GM23338 (cell line): ENCODE measurements around the gene EHD1. TPM values are rescaled to one million over a fixed set of nuclear protein-coding genes. Genes with fewer than 3 reads are reported as not detected.

Experiments
- ATAC-seq: fragments of 200-7000 bp; cut with Tn5 transposase; 3 replicates; pipeline ENCODE4 v1.9.1; 2020
- DNase-seq: peaks from one replicate; pipeline ENCODE4 v3.0.0-alpha.2; 2015; ENCODE audit warnings: low spot score
- H2AFZ ChIP-seq: fragments of 200-600 bp; sonication (generic); 2 replicates; pipeline ENCODE4 v1.8.0; 2016; ENCODE audit warnings: antibody characterized with exemption, mild to moderate bottlenecking, moderate library complexity
- H3F3A ChIP-seq: fragments of 200-600 bp; sonication (generic); replicated peaks from 2 replicates; pipeline ENCODE4 v1.8.0; 2017; ENCODE audit warnings: antibody characterized with exemption, mixed run types, low read depth
- H3K27ac ChIP-seq: fragments of 200-600 bp; sonication (generic); 2 replicates; pipeline ENCODE4 v1.6.1; 2016; ENCODE audit warnings: low read depth
- H3K27me3 ChIP-seq: fragments of 200-600 bp; sonication (generic); 2 replicates; pipeline ENCODE4 v1.8.0; 2016; ENCODE audit warnings: mild to moderate bottlenecking, mixed run types, moderate library complexity; ENCODE audit not compliant: insufficient read depth
- H3K36me3 ChIP-seq: fragments of 200-600 bp; sonication (generic); 2 replicates; pipeline ENCODE4 v1.8.0; 2016; ENCODE audit warnings: mild to moderate bottlenecking; ENCODE audit not compliant: insufficient read depth
- H3K4me1 ChIP-seq: fragments of 200-600 bp; sonication (generic); 2 replicates; pipeline ENCODE4 v1.8.0; 2016; ENCODE audit warnings: mild to moderate bottlenecking, moderate library complexity; ENCODE audit not compliant: insufficient read depth
- H3K4me2 ChIP-seq: fragments of 200-600 bp; sonication (generic); 2 replicates; pipeline ENCODE4 v1.7.1; 2017; ENCODE audit warnings: mixed run types
- H3K4me3 ChIP-seq: fragments of 200-600 bp; sonication (generic); 2 replicates; pipeline ENCODE4 v1.6.1; 2016; ENCODE audit warnings: mixed run types
- H3K79me2 ChIP-seq: fragments of 200-600 bp; sonication (generic); replicated peaks from 2 replicates; pipeline ENCODE4 v1.8.0; 2017; ENCODE audit warnings: mild to moderate bottlenecking; ENCODE audit not compliant: insufficient read depth
- H3K9me2 ChIP-seq: fragments of 200-600 bp; sonication (generic); 2 replicates; pipeline ENCODE4 v1.8.0; 2017; ENCODE audit not compliant: insufficient read depth
- H4K20me1 ChIP-seq: fragments of 200-600 bp; sonication (generic); replicated peaks from 2 replicates; pipeline ENCODE4 v1.8.0; 2017; ENCODE audit warnings: mild to moderate bottlenecking; ENCODE audit not compliant: insufficient read depth
- H3K27ac Mint-ChIP-seq: 2 replicates; pipeline ENCODE4 v1.8.0; 2020; ENCODE audit warnings: inconsistent platforms, mild to moderate bottlenecking, moderate library complexity, mixed read lengths
- H3K27me3 Mint-ChIP-seq: 3 replicates; pipeline ENCODE4 v1.8.0; 2022; ENCODE audit warnings: low read depth, mild to moderate bottlenecking, moderate library complexity, mixed read lengths, inconsistent platforms; ENCODE audit not compliant: insufficient read depth, poor library complexity
- H3K36me3 Mint-ChIP-seq: 3 replicates; pipeline ENCODE4 v1.8.0; 2021; ENCODE audit warnings: low read depth, mild to moderate bottlenecking, inconsistent platforms, moderate library complexity, mixed read lengths
- H3K4me1 Mint-ChIP-seq: 3 replicates; pipeline ENCODE4 v1.8.0; 2020; ENCODE audit warnings: mild to moderate bottlenecking, inconsistent platforms, mixed read lengths
- H3K4me3 Mint-ChIP-seq: 3 replicates; pipeline ENCODE4 v1.8.0; 2021; ENCODE audit warnings: moderate library complexity, mild to moderate bottlenecking, inconsistent platforms, mixed read lengths
- H3K9me3 Mint-ChIP-seq: 3 replicates; pipeline ENCODE4 v1.8.0; 2020; ENCODE audit warnings: moderate library complexity, mild to moderate bottlenecking, inconsistent platforms, mixed read lengths
- CREB1 ChIP-seq: fragments of 250-450 bp; sonication (Bioruptor Pico); IDR thresholded peaks from 2 replicates; pipeline ENCODE4 v1.5.0; 2020; ENCODE audit warnings: low read depth, mild to moderate bottlenecking, moderate library complexity
- EZH2 ChIP-seq: fragments of 200-600 bp; sonication (generic); IDR thresholded peaks from one replicate; pipeline ENCODE4 v1.8.0; 2017; ENCODE audit warnings: antibody characterized with exemption, mild to moderate bottlenecking, low read depth; ENCODE audit not compliant: unreplicated experiment
- EZH2phosphoT487 ChIP-seq: fragments of 200-600 bp; sonication (generic); IDR thresholded peaks from one replicate; pipeline ENCODE4 v1.8.1; 2018; ENCODE audit warnings: antibody characterized with exemption; ENCODE audit not compliant: unreplicated experiment
- JUNB ChIP-seq: IDR thresholded peaks from one replicate; pipeline ENCODE4 v1.6.1; 2016; ENCODE audit warnings: antibody characterized with exemption; ENCODE audit not compliant: unreplicated experiment
- NANOG ChIP-seq: IDR thresholded peaks from 2 replicates; pipeline ENCODE4 v1.6.1; 2016; ENCODE audit warnings: antibody characterized with exemption, borderline replicate concordance
- POLR2AphosphoS5 ChIP-seq: IDR thresholded peaks from 2 replicates; pipeline ENCODE4 v1.6.1; 2016; ENCODE audit warnings: antibody characterized with exemption, low read depth
- REST ChIP-seq: IDR thresholded peaks from one replicate; pipeline ENCODE4 v1.6.1; 2018; ENCODE audit warnings: antibody characterized with exemption; ENCODE audit not compliant: unreplicated experiment
- STAT1 ChIP-seq: IDR thresholded peaks from one replicate; pipeline ENCODE4 v1.6.1; 2016; ENCODE audit warnings: antibody characterized with exemption; ENCODE audit not compliant: unreplicated experiment
- ZNF331 ChIP-seq: fragments of 250-450 bp; sonication (Bioruptor Pico); IDR thresholded peaks from 2 replicates; pipeline ENCODE4 v1.5.0; 2020; ENCODE audit warnings: low read depth, mild to moderate bottlenecking, moderate library complexity
- ZNF462 ChIP-seq: fragments of 250-450 bp; sonication (Bioruptor Pico); IDR thresholded peaks from 2 replicates; pipeline ENCODE4 v1.5.0; 2020; ENCODE audit warnings: mild to moderate bottlenecking, moderate library complexity
- polyA plus RNA-seq: library from polyadenylated mRNA; unstranded; fragments of >200 nt; fragmentation: Nextera tagmentation; extraction: Ambion mirVana; gene quantifications from 2 replicates; pipeline ENCODE4 v1.2.1, GENCODE V29; 2016
- total RNA-seq: library from RNA; depleted of rRNA; stranded (reverse); fragments of >200 nt; shearing (Covaris generic); gene quantifications from 2 replicates; pipeline ENCODE4 v1.2.3, GENCODE V29; 2014
- TF ChIP-seq, protein P1 (sequence below), 2 experiments: fragments of 200-600 bp in 1 of 2; sonication (generic) in 1 of 2; conservative IDR thresholded peaks; 2 replicates each; pipeline versions ENCODE4 v1.5.1 to v1.6.1; 2016 to 2017; ENCODE audit warnings: antibody characterized with exemption in 2 of 2, low read depth in 2 of 2, mild to moderate bottlenecking in 2 of 2, moderate library complexity in 1 of 2

EHD1 gene
- total and polyA plus RNA-seq, 2 experiments from 2014 or later, result 16.7 to 69.7 TPM

DNA sequence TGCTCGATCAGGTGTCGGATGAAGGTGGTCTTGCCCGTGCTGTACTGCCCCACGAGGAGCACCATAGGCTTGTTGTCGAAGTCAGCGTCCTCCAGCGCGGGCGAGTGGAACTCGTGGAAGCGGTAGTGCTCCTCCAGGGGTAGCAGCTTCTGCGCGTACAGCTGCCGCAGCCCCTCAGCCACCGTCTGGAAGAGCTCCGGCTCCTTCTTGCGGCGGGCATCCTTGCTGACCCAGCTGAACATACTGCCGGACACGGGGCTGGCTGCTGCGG is 263 bp downstream of the EHD1 start (continued):
- no peak for TF ChIP-seq REST

DNA sequence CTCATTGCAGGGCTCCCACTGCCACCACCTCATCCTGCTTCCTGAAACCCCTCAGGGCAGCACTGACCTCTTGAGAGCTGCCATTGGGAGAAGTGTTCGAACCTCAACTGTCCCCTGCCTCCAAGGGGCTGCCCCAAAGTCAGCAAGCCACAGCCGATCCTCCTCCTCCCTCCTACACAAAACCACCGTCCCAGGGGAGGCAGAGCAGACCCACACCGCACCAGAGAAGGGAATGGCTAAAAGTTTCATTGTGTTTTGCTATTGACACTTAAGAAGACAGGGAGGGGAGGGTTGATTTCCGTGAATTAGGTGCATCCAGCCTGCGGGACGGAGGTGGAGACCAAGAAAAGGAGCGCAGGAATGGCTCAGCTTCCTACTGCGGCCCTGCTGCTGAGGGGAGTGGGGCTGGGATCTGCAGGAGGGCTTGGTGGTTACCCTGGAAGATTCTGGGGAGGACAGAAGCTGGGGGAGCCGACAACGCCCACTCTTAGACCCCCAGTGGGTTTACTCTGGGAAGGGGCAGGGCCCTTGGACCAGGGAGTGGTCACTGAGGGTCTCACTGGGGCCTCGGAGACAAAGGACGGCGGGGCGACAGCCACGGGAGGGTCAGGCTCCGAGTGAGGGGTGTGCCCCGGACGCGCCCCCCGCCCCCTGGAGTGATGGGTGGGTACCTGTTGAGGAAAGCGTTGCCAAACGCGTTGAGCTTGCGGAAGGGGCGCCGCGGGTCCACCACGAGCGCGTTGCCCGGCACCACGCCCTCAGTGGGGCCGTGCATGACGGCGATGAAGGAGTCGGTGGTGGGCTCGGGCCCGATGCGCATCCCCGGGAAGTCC is 815 bp downstream of the EHD1 start:
- Histone ChIP-seq H3K27me3 (peaks cover 5% of the 10 kb centered on the region; the same call in 1 of the 2 replicates), H3K79me2 (peaks cover 21% of the 10 kb centered on the region), H3K27ac (no peak overlapping the region), H2AFZ (peak overlapping the region; percentile 98), H3K36me3 (no peaks in the 10 kb centered on the region), H3K4me2 (peak overlapping the region; percentile 93), H3K4me3 (peak overlapping the region; percentile 98), H3K4me1 (peaks cover 15% of the 10 kb centered on the region; the same call in 1 of the 2 replicates), H3F3A (0 out of 2 replicates have a peak, but pooled peaks cover 3% of the 10 kb centered on the region), H3K9me2 (no peaks in the 10 kb centered on the region), H4K20me1 (no peaks in the 10 kb centered on the region; the same call in 1 of the 2 replicates)
- Mint-ChIP-seq H3K9me3 (no peaks in the 10 kb centered on the region), H3K27ac (no peak overlapping the region), H3K36me3 (peaks cover 5% of the 10 kb centered on the region; the same call in 1 of the 3 replicates), H3K4me3 (peak overlapping the region; percentile 76), H3K4me1 (peaks cover 29% of the 10 kb centered on the region), H3K27me3 (peaks cover 10% of the 10 kb centered on the region)
- DNase-seq, result no peak
- peak; percentile 11 for ATAC-seq
- TF ChIP-seq EZH2 (no peak), CREB1 (CRISPR knock-in tag) (no peak), POLR2AphosphoS5 (no peak), ZNF462 (CRISPR knock-in tag) (no peak), EZH2phosphoT487 (no peak), ZNF331 (CRISPR knock-in tag) (no peak), NANOG (no peak), JUNB (no peak), STAT1 (no peak)
- TF ChIP-seq, protein P1, sequence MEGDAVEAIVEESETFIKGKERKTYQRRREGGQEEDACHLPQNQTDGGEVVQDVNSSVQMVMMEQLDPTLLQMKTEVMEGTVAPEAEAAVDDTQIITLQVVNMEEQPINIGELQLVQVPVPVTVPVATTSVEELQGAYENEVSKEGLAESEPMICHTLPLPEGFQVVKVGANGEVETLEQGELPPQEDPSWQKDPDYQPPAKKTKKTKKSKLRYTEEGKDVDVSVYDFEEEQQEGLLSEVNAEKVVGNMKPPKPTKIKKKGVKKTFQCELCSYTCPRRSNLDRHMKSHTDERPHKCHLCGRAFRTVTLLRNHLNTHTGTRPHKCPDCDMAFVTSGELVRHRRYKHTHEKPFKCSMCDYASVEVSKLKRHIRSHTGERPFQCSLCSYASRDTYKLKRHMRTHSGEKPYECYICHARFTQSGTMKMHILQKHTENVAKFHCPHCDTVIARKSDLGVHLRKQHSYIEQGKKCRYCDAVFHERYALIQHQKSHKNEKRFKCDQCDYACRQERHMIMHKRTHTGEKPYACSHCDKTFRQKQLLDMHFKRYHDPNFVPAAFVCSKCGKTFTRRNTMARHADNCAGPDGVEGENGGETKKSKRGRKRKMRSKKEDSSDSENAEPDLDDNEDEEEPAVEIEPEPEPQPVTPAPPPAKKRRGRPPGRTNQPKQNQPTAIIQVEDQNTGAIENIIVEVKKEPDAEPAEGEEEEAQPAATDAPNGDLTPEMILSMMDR (conservative IDR thresholded peaks at IDR 0.05; ENCODE audit: low read depth in 2 of 2), result no peak
